Stimulated activated CD8-positive, alpha-beta memory T cell treated with anti-CD3 and anti-CD28 coated beads, Interleukin-4, amount 100 ng/mL, for 4 hours (primary cell): ENCODE results near the gene WWOX.

ENCODE experiments used
- DNase-seq, 2 donors: peaks; one replicate each; pipeline ENCODE4 v3.0.0-alpha.2; 2020; ENCODE audit warnings: low read depth in 2 of 2, low spot score in 1 of 2

WWOX gene

DNA sequence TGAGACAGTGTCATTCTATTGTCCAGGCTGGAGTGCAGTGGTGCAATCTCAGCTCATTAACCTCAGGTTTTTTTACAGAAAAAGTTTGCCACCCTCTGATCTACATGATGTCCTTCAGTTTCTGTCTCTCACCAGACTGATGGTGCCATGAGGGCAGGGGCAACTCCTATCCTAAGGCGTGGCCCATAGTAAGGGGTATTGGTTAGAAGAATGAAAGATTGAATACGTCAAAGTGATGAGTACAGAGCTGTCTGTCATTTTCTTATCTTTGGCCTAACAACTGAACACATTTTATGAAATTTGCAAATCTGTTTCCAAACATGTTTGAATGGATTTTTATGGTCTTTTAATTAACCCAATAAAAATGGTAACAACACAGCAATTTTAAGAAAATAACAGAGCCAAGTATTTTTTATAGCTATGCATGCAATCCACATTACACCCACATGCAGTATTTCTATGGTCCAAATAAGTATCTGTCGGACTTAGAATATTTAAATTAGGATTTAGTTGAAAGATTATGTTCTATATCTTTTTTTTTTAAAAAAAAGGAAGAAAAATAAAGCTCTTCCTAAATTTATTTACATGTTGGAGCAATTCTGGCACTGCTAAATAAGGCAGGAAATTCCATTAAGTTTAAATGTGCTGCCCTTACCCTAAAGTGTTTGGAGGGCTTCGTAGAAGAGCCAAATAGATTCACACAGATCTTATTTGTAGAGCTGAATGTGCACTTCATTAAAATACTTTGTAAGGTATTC lies 192.8 kb downstream of the WWOX start:
- no peak for DNase-seq

DNA sequence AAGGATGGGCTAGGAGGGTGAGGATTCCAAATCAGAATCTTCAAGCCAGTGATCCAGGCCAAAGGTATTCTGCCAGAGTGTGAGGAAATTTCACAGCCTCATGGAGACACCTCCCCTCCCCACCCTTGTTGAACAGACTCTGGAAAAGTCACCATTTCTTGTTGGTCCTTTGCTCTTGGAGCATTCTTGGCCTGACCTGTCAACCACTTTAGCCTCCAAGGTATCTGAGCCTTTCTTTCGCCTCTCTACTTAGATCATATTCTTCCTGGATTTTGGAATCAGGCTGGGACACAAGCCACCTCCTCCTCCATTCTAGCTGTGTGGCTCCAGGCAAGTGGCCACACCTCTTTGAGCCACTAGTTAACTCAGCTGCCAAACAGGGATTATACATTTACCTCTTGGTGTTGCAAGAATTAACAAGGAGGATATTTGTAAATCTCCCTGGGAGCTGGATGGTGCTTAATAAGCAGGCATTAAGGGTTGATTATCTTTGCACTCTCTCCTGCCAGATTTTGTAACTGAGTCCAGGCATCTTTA lies 193.5 kb downstream of the WWOX start:
- no peak for DNase-seq

DNA sequence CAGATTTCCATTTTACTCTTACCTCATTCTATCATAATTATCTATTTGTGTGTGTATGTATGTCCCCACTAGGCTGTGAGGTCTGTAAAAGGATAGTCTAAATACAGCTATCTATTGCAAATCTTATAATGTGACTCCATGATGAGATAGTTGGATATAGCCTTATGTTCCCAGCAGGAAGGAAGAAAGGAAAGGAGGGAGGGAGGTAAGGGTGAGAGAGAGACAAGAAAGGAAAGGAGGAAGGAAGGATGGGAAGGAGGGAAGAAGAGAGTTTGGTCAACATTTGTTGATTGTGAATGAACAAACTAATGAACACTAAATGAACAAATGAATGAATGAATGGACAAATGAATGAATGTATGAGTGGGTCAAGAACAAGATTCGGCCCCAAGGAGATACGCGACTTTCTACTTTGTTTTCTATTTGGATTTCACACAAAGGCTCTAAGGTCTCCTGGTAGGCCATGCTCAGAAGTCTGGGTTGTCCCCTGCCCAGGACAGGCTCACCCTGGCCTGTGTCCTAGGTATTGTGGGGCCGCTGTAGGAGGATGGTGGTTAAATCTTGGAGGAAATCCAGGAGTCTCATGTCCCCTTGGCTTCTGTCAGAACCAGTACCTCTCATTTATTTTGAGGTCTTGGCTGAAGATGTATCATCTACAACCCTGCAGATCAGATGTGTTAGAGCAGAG lies 195.2 kb downstream of the WWOX start:
- no peak for DNase-seq

DNA sequence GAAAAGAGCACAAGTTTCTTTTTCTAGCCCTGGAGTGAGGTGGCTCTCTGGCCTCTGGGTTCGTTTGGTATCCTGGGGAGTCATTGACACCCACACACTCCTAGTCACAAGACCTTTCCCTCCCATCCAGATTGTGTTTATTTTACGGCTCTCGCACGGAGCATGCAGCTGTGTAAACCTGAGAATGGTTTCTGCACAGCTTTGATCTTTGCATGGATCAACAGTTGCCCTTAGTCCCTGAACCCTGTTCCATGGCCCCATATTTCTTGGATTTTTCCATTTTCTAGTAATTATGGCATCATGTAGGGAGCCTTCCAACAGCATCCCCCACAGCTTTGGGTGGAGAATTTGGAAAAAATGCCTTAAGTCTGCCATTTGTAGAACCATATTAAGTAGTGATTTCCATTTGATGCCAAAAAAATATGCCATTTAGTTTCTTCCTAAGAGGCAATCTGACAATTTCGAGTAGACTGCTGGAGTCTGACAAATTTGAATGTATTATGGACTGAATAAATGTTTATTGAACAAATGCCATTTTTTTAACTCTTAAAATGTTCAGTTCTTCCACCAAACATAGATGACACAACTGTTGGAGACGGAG lies 197.7 kb downstream of the WWOX start:
- DNase-seq, result no peak

DNA sequence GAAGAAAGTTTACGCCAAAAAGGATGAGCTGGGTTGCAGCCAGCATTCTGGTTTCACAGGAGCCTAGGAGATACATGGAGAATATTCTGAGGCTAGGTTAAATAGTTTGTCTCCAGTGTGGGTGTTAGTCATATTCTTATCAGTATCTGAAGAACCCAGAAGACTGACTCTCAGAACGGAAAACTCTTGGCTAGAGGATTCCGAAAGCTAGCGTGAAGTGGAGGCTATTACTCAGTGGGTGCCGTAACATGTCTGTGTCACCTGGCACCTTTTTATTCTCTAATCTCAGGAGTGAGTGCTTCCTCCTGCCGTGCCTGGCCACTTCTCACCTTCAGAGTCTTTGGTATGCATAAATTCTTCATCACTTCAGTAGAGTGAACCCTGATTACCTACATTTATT lies 199.5 kb downstream of the WWOX start:
- no peak for DNase-seq

GRCh38 chr16:78300469-78300868 lies 201.0 kb downstream of the WWOX start:
- no peak for DNase-seq

- no peak for DNase-seq
These were observed 204.5 kb downstream of the WWOX start for GRCh38 chr16:78303946-78304345.

DNA sequence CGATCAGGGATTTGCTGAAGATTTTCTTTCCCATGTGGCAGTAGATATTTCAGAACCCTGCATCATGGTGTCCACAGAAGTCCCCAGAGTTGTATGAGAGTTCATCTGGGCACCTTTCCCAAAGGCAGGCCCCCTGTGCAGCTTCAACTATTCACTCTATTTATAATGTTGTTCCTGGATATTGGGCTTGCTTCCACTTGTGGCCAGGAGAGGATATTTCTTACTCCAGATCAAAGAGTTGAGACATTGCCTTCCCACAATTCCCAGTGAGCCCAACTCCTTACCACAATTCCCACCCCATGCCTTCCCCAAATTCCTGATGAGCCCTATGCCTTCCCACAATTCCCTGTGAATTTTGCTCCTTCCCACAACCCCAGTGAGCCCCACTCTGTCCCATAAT lies 206.9 kb downstream of the WWOX start:
- no peak for DNase-seq

DNA sequence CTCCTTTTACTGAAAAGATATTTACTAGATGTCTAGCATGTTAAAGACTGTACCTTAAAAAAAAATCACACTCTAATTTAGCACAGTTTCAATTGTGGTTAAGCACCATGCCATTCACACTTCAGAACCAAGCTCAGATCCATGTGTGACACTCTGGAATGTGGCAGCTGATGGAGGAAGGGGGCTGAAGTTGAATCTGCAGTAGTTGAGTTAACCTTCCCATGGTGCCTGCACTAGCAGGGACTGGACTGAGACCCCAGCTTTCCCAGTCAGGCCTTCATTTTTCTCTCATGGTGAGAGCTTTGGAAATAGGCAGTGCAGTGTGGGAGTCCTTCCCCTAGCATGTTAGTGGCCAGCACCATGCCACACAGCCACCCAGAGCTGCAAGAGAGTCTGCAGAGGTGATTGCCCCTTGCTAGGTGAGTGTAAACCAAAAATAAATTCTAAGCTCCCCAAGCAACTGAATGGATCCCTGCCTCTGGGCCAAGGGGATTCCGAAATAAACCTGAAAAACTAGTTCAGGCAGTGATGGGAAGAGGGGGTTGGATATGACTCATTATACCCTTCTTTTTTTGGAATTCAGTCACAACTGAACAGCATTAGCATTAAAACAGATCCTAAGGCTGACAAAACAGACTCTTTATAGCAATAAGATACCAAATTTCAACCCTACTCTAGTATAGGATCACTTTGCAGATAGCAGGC lies 208.5 kb downstream of the WWOX start:
- no peak for DNase-seq

- DNase-seq, result no peak
These were observed 210.3 kb downstream of the WWOX start for GRCh38 chr16:78309763-78310162.

DNA sequence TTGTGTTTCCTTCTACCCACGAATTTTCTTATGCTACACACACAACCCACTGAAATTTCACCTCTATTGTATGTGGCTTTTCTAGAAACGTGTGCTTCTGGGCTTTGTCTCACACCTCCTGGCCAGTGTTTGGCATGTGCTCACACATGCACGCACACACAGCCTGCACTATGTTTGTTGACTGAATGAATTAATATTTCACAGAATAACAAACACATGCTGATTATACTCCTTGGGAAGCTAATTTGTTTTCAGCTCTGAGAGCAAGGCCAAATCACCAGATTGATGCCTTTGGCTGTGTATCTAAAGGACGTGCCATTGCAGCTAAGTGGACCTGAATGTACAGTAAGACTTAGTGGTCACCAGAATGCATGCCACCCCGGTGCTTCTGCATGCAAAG lies 210.7 kb downstream of the WWOX start:
- no peak for DNase-seq

GRCh38 chr16:78310990-78311561 lies 211.6 kb downstream of the WWOX start:
- no peak for DNase-seq

GRCh38 chr16:78311831-78312230 lies 212.4 kb downstream of the WWOX start:
- DNase-seq, result no peak

DNA sequence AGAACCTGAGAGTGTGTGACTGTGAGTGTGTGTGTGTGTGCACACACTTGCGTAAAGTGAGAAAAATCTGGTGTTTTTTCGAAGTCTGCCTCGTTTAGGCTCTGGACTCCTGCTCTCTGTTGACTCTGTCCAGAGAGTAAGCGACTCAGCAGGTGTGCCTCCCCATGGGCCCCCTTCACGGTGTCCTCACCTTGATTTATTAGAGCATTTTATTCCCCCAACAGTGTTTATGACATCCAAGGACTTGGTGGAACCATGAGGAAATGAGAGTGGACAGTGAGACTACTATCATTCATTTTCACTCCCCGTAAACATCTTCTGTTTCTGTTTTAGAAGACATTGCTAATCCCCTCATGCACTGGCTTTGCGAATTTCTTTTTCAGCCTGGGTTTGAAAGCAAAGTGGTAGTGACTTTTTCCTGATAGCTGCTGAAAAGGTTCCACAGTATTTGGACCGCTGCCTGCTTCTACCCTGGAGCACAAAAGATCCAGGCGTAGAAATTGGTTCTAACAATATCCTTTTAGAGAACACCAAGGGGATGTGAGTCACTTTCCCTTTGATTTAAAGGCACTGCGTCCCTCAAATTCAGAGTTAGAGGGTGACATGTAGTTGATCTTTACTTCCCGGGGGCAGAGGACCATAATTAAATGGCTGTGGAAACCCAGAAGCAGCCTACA lies 218.2 kb downstream of the WWOX start:
- DNase-seq, result no peak

DNA sequence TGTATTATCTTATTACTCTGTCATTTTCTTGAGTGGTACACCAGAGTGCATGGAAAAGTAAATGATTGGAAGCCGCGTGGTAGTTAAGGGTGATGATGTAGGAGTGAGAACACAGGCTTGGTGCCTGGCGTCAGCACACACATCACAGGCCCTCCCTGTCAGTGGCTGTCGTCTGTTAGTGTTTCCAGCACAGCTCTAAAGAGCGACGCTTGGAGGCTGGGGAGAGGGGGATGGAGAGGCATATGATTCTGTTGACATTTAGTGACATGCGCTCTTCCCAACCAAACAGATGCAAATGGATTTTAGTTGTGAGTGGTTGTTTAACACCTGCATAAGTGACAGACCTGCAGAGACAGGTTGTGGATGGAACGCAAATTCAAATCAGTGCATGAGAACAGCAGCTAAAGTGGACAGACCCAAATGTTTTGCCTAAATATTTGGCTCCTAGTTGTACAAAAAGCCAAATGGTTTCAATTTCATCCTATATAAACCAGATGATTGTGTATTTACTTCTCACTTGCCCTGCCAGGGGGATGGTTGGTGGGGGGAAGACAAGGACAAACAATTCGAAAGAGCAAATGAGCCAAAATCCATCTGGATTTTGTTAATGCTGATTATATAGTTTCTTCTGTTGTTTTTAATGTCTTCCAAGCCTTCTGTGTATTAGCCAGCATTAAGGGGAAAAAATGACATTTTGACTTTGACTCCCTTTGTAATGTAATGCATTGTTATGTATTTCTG lies 222.3 kb downstream of the WWOX start:
- DNase-seq, result no peak

- DNase-seq, result no peak
These were observed 223.9 kb downstream of the WWOX start for GRCh38 chr16:78323315-78323714.

- no peak for DNase-seq
These were observed 225.3 kb downstream of the WWOX start for GRCh38 chr16:78324649-78325285.

GRCh38 chr16:78325468-78326352 lies 226.3 kb downstream of the WWOX start:
- no peak for DNase-seq
